Prostate gland (tissue), 2 donors: ENCODE results near the gene PIP5K1C. TPM values are rescaled to one million over a fixed set of nuclear protein-coding genes. Genes with fewer than 3 reads are reported as not detected.

Experiments used
- DNase-seq: peaks from one replicate; pipeline ENCODE4 v3.0.0-alpha.2; 2019; ENCODE audit warnings: low spot score
- H3K27ac ChIP-seq, 2 donors: fragments of 200-600 bp; sonication (generic); 2 replicates each; pipeline ENCODE4 v1.5.1; 2017 to 2019
- H3K27me3 ChIP-seq: fragments of 200-600 bp; sonication (generic); replicated peaks from 2 replicates; pipeline ENCODE4 v1.5.1; 2019; ENCODE audit not compliant: insufficient read depth
- H3K36me3 ChIP-seq, 2 donors: fragments of 200-600 bp; sonication (generic); 1 replicate in 1 of 2; 2 replicates in 1 of 2; pipeline versions ENCODE4 v1.5.1 to v1.8.1; 2017 to 2019
- H3K4me1 ChIP-seq: fragments of 200-600 bp; sonication (generic); replicated peaks from 2 replicates; pipeline ENCODE4 v1.5.1; 2019
- H3K4me3 ChIP-seq, 2 donors: fragments of 200-600 bp; sonication (generic); 2 replicates each; pipeline ENCODE4 v1.5.1; 2017 to 2019
- H3K9me3 ChIP-seq: fragments of 200-600 bp; sonication (generic); 2 replicates; pipeline ENCODE4 v1.5.1; 2017
- CTCF ChIP-seq, 4 experiments: fragments of 200-600 bp in 2 of 4; fragments of 450-650 bp in 2 of 4; sonication (generic) in 2 of 4; IDR thresholded peaks; 1 replicate in 3 of 4; 2 replicates in 1 of 4; pipeline ENCODE4 v1.5.1; 2016 to 2019; ENCODE audit warnings: antibody characterized with exemption in 4 of 4, mild to moderate bottlenecking in 2 of 4, moderate library complexity in 2 of 4
- POLR2A ChIP-seq: fragments of 450-650 bp; IDR thresholded peaks from one replicate; pipeline ENCODE4 v1.6.1; 2016; ENCODE audit warnings: antibody characterized with exemption, mild to moderate bottlenecking
- POLR2AphosphoS5 ChIP-seq: sonication (generic); formaldehyde crosslinking; IDR thresholded peaks from one replicate; pipeline ENCODE4 v1.6.1; 2017; ENCODE audit warnings: antibody characterized with exemption
- WGBS: methylation state at CpG from one replicate; pipeline ENCODE4 v1.1.5; 2018; 5-methylcytosine and 5-hydroxymethylcytosine counted together
- intact Hi-C: fragments of 100-400 bp; cut with DNase I; formaldehyde crosslinking; loops from one replicate; pipeline ENCODE4 v1.14.2; 2022
- total RNA-seq, 2 donors: library from RNA; depleted of rRNA; stranded (reverse); fragments of >200 nt; gene quantifications; one replicate each; pipeline ENCODE4 v1.1.0, GENCODE V29; 2016

Gene PIP5K1C
- total RNA-seq, 2 donors from 2014 or later: 34.3 to 75.5 TPM

GRCh38 chr19:3716147-3716668 lies 15.9 kb upstream of the PIP5K1C start:
- Histone ChIP-seq H3K27ac (no peak overlapping the region), H3K4me3 (no peak overlapping the region), H3K4me1 (no peaks in the 10 kb centered on the region), H3K27me3 (no peaks in the 10 kb centered on the region), H3K9me3 (no peaks in the 10 kb centered on the region), H3K36me3 (no peaks in the 10 kb centered on the region)
- no peak for TF ChIP-seq CTCF (IDR thresholded peaks at IDR 0.05)
- TF ChIP-seq POLR2A: no peak
- no peak for TF ChIP-seq POLR2AphosphoS5
- no peak for DNase-seq
- 86% methylated on average over 16 of the region's 16 CpGs for WGBS
- intact Hi-C loops: no loop called here

GRCh38 chr19:3712663-3713611 lies 12.7 kb upstream of the PIP5K1C start:
- Histone ChIP-seq H3K27ac (peak overlapping the region; percentile 60 to 70), H3K4me1 (peaks cover 6% of the 10 kb centered on the region), H3K4me3 (no peak overlapping the region), H3K36me3 (no peaks in the 10 kb centered on the region), H3K9me3 (no peaks in the 10 kb centered on the region), H3K27me3 (no peaks in the 10 kb centered on the region)
- peak; percentile 23 for DNase-seq
- peak; percentile 26 for TF ChIP-seq POLR2AphosphoS5
- TF ChIP-seq POLR2A: peak; percentile 11
- TF ChIP-seq CTCF (IDR thresholded peaks at IDR 0.05): no peak
- 36% methylated on average over 23 of the region's 23 CpGs for WGBS
- intact Hi-C loops: no loop called here

GRCh38 chr19:3710265-3710812 lies 10.1 kb upstream of the PIP5K1C start:
- Histone ChIP-seq H3K27ac (no peak overlapping the region), H3K27me3 (no peaks in the 10 kb centered on the region), H3K36me3 (no peaks in the 10 kb centered on the region), H3K4me1 (peaks cover 6% of the 10 kb centered on the region), H3K4me3 (no peak overlapping the region), H3K9me3 (no peaks in the 10 kb centered on the region)
- peak; percentile 31 for TF ChIP-seq POLR2A
- peak; percentile 86 for TF ChIP-seq POLR2AphosphoS5
- TF ChIP-seq CTCF (IDR thresholded peaks at IDR 0.05): no peak
- DNase-seq: peak; percentile 88
- intact Hi-C loops: no loop called here
- WGBS: 26% methylated on average over 20 of the region's 20 CpGs

GRCh38 chr19:3708207-3708931 lies 8.1 kb upstream of the PIP5K1C start, which contains the start of gene TJP3:
TJP3 (plus strand) TSS chr19:3708384; CDS start chr19:3728433, 20,049 bp downstream.
- peak within 1 kb of the TSS; percentile 18 to 19 for H3K4me3 ChIP-seq
- 18% methylated on average over 24 of the region's 24 CpGs for WGBS
- intact Hi-C loops: no loop called here

More at GRCh38 chr19:3708207-3708931, 8.1 kb upstream of the PIP5K1C start, which contains the start of gene TJP3:
- Histone ChIP-seq H3K9me3 (no peaks in the 10 kb centered on the region), H3K36me3 (no peaks in the 10 kb centered on the region), H3K4me1 (peaks cover 6% of the 10 kb centered on the region), H3K27ac (peak within 1 kb of the TSS; percentile 52 to 83), H3K27me3 (no peaks in the 10 kb centered on the region)
- peak; percentile 69 for DNase-seq
- TF ChIP-seq POLR2AphosphoS5 (peak; percentile 44), CTCF (IDR thresholded peaks at IDR 0.05) (peak in 1 of 4 experiments; percentile 8), POLR2A (peak; percentile 48)
